GM20000 (cell line): ENCODE data around the gene GAPDHS.
A peak's percentile ranks its signal among the peaks of the same experiment; 100 is the strongest.

Experiments
- DNase-seq: peaks from one replicate; pipeline ENCODE4 v3.0.0; 2012; ENCODE audit warnings: low spot score
- CTCF ChIP-seq: IDR thresholded peaks from 2 replicates; pipeline ENCODE4 v1.5.1; 2012; ENCODE audit warnings: mild to moderate bottlenecking, control low read depth; ENCODE audit errors: extremely low read depth, missing control alignments

GAPDHS gene

GRCh38 chr19:35502751-35503150 is 30.5 kb upstream of the GAPDHS start:
- no peak for TF ChIP-seq CTCF
- no peak for DNase-seq

GRCh38 chr19:35506011-35506410 is 27.2 kb upstream of the GAPDHS start:
- DNase-seq, result no peak
- TF ChIP-seq CTCF, result no peak

GRCh38 chr19:35507561-35507960 is 25.7 kb upstream of the GAPDHS start:
- TF ChIP-seq CTCF, result no peak
- DNase-seq, result no peak

- no peak for TF ChIP-seq CTCF
- no peak for DNase-seq
Observed at GRCh38 chr19:35508129-35508528, 25.1 kb upstream of the GAPDHS start.

GRCh38 chr19:35509018-35509652 is 24.1 kb upstream of the GAPDHS start:
- no peak for TF ChIP-seq CTCF

GRCh38 chr19:35509861-35510625 is 23.2 kb upstream of the GAPDHS start:
- peak; percentile 91 for TF ChIP-seq CTCF
- DNase-seq, result peak; percentile 90

More at GRCh38 chr19:35509018-35509652, 24.1 kb upstream of the GAPDHS start:
- DNase-seq, result peak; percentile 79

- DNase-seq, result no peak
- TF ChIP-seq CTCF, result no peak
Observed at GRCh38 chr19:35510626-35510964, 22.7 kb upstream of the GAPDHS start.
